Measurements from ENCODE around the gene ERC2.
"Not testable (repeated sequence)": the region's sequence is repeated elsewhere in the genome, so short reads cannot be mapped to it uniquely, and the experiment has no call there.

ERC2 gene

GRCh38 chr3:55858302-55858701, 610.0 kb downstream of the ERC2 start:
- no peak for TF ChIP-seq CTCF (IDR thresholded peaks at IDR 0.05; ENCODE audit: low read depth, low read length, missing control alignments)

GRCh38 chr3:55857633-55858032, 610.6 kb downstream of the ERC2 start:
- DNase-seq (ENCODE audit: low read depth) = no peak
- no peak overlapping the region for H3K4me3 ChIP-seq (ENCODE audit: low read depth, low read length)
- in situ Hi-C loops (cut with HindIII; ENCODE audit: low sequenced_read_pairs) = no loop called here
- no peak for TF ChIP-seq CTCF (IDR thresholded peaks at IDR 0.05; ENCODE audit: low read depth, low read length, missing control alignments)

More at GRCh38 chr3:55858302-55858701, 610.0 kb downstream of the ERC2 start:
- no peak for DNase-seq (ENCODE audit: low read depth)
- in situ Hi-C loops (cut with HindIII; ENCODE audit: low sequenced_read_pairs) = no loop called here
- H3K4me3 ChIP-seq (ENCODE audit: low read depth, low read length) = no peak overlapping the region

GRCh38 chr3:55855311-55855710, 613.0 kb downstream of the ERC2 start:
- in situ Hi-C loops (cut with HindIII; ENCODE audit: low sequenced_read_pairs) = no loop called here
- no peak overlapping the region for H3K4me3 ChIP-seq (ENCODE audit: low read depth, low read length)
- no peak for TF ChIP-seq CTCF (IDR thresholded peaks at IDR 0.05; ENCODE audit: low read depth, low read length, missing control alignments)
- DNase-seq (ENCODE audit: low read depth) = no peak

- no peak for DNase-seq (ENCODE audit: low read depth)
- H3K4me3 ChIP-seq (ENCODE audit: low read depth, low read length) = no peak overlapping the region
- TF ChIP-seq CTCF (IDR thresholded peaks at IDR 0.05; ENCODE audit: low read depth, low read length, missing control alignments) = no peak
- in situ Hi-C loops (cut with HindIII; ENCODE audit: low sequenced_read_pairs) = no loop called here
These were observed 613.8 kb downstream of the ERC2 start for GRCh38 chr3:55854494-55854893.

- no peak for DNase-seq (ENCODE audit: low read depth)
- no peak for TF ChIP-seq CTCF (IDR thresholded peaks at IDR 0.05; ENCODE audit: low read depth, low read length, missing control alignments)
- in situ Hi-C loops (cut with HindIII; ENCODE audit: low sequenced_read_pairs) = no loop called here
- H3K4me3 ChIP-seq (ENCODE audit: low read depth, low read length) = no peak overlapping the region
These were observed 615.9 kb downstream of the ERC2 start for GRCh38 chr3:55852326-55852725.

- H3K4me3 ChIP-seq (ENCODE audit: low read depth, low read length) = no peak overlapping the region
- DNase-seq (ENCODE audit: low read depth) = no peak
- no peak for TF ChIP-seq CTCF (IDR thresholded peaks at IDR 0.05; ENCODE audit: low read depth, low read length, missing control alignments)
- in situ Hi-C loops (cut with HindIII; ENCODE audit: low sequenced_read_pairs) = no loop called here
These were observed 626.1 kb downstream of the ERC2 start for GRCh38 chr3:55842204-55842603.

GRCh38 chr3:55831876-55832275, 636.4 kb downstream of the ERC2 start:
- in situ Hi-C loops (cut with HindIII; ENCODE audit: low sequenced_read_pairs); DNase-seq (ENCODE audit: low read depth); H3K4me3 ChIP-seq (ENCODE audit: low read depth, low read length): not testable (repeated sequence)

Measured in astrocyte of the cerebellum (primary cell).